ENCODE data around the gene SFI1. TPM values are rescaled to one million over a fixed set of nuclear protein-coding genes. Genes with fewer than 3 reads are reported as not detected.
A peak's percentile ranks its signal among the peaks of the same experiment; 100 is the strongest.

Gene SFI1
- total and polyA plus RNA-seq, 7 donors: 6.5 to 40.9 (median 17.5) TPM

DNA sequence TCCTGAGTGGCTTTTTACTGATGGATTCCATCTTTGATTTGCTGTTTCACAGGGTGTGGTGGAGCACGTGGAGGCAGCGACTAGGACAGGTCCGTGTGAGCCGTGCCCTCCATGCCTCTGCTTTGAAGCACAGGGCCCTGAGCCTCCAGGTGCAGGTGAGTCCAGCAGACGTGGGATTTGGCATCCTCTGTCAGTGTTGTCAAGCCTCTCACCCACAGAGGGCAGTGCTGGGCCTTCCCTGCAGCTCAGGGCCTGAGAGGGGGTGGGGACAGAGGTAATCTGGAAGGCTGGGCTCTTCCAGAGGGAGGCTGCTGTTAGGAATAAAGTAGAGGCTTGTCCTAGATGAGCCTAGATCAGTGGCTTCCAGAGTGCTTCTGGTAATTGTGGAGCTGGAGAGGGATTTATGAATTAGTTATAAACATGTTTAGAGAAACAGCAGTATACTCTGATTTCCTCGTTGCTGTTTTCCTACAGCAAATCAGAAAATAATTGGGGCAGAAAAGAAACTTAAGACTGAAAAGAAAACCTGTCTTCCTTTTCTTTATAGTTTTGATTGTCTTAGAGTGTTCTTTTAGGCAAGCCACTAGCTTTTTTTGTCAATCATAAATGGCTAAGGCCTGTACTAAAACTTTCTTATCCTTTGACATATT lies 65.0 kb downstream of the SFI1 start:
- Histone ChIP-seq H3K9me3 (no peaks in the 10 kb centered on the region), H3K4me3 (no peak overlapping the region), H3K36me3 (peaks cover 0 to 7% (median 0%) of the 10 kb centered on the region in 4 donors), H3K27ac (peak overlapping the region in 2 of 4 donors; percentile 27 to 44), H3K4me1 (peaks cover 0 to 8% (median 5%) of the 10 kb centered on the region in 4 donors), H3K27me3 (no peaks in the 10 kb centered on the region)
- DNase-seq: peak; percentile 87
- intact Hi-C loops (cut with DNase I): loop anchor here (1.0 to 2.0 kb wide), 2 partner anchors 69 to 73 kb away; no protein-coding TSS in a partner anchor
- TF ChIP-seq, protein P1, sequence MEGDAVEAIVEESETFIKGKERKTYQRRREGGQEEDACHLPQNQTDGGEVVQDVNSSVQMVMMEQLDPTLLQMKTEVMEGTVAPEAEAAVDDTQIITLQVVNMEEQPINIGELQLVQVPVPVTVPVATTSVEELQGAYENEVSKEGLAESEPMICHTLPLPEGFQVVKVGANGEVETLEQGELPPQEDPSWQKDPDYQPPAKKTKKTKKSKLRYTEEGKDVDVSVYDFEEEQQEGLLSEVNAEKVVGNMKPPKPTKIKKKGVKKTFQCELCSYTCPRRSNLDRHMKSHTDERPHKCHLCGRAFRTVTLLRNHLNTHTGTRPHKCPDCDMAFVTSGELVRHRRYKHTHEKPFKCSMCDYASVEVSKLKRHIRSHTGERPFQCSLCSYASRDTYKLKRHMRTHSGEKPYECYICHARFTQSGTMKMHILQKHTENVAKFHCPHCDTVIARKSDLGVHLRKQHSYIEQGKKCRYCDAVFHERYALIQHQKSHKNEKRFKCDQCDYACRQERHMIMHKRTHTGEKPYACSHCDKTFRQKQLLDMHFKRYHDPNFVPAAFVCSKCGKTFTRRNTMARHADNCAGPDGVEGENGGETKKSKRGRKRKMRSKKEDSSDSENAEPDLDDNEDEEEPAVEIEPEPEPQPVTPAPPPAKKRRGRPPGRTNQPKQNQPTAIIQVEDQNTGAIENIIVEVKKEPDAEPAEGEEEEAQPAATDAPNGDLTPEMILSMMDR (IDR thresholded peaks at IDR 0.05): peak; percentile 53 to 80 (median 78)
- peak in 1 of 4 donors; percentile 52 for TF ChIP-seq POLR2AphosphoS5 (IDR thresholded peaks at IDR 0.05)
- no peak for TF ChIP-seq EP300 (IDR thresholded peaks at IDR 0.05)
- WGBS, 2 donors: 15 to 50% methylated on average over 6 of the region's 6 CpGs

- H3K4me3 ChIP-seq: no peak overlapping the region
- H3K36me3 ChIP-seq: peaks cover 0 to 7% (median 0%) of the 10 kb centered on the region in 4 donors
- no peak for TF ChIP-seq EP300 (IDR thresholded peaks at IDR 0.05)
- no peak for TF ChIP-seq POLR2A (IDR thresholded peaks at IDR 0.05)
- TF ChIP-seq, protein P1 (IDR thresholded peaks at IDR 0.05): no peak
- TF ChIP-seq POLR2AphosphoS5 (IDR thresholded peaks at IDR 0.05): no peak
- no peaks in the 10 kb centered on the region for H3K9me3 ChIP-seq
- 94 to 99% methylated on average over 2 of the region's 2 CpGs for WGBS, 2 donors
- peaks cover 0 to 8% (median 5%) of the 10 kb centered on the region in 4 donors for H3K4me1 ChIP-seq
- peak overlapping the region in 2 of 4 donors; percentile 27 to 44 for H3K27ac ChIP-seq
- DNase-seq: no peak
- intact Hi-C loops (cut with DNase I): loop anchor here (1.0 to 2.0 kb wide), 2 partner anchors 69 to 72 kb away; no protein-coding TSS in a partner anchor
- no peaks in the 10 kb centered on the region for H3K27me3 ChIP-seq
These were observed 65.6 kb downstream of the SFI1 start for GRCh38 chr22:31561970-31562369.

DNA sequence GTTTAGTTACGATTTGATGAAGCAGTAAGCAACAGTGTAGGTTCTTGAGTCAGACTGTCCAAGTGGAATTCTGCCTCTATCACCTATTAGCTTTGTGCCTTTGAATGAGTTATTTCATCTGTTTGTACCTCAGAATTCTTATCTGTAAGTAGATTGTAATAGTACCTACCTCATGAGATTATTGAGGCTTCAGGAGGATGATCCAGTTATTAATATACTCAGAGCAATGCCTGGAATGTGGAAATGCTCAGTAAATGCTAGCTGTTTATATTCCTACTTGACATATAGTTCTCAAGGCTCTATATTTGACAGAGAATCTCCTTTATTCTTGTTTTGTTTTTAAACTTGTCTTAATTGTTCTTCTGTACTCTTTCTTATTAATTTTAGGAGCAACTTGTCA lies 70.1 kb downstream of the SFI1 start:
- H3K36me3 ChIP-seq: peaks cover 0 to 10% (median 0%) of the 10 kb centered on the region in 4 donors
- peaks cover 0 to 3% (median 2%) of the 10 kb centered on the region in 4 donors for H3K4me1 ChIP-seq
- no peak for TF ChIP-seq EP300 (IDR thresholded peaks at IDR 0.05)
- no peak for TF ChIP-seq POLR2A (IDR thresholded peaks at IDR 0.05)
- TF ChIP-seq POLR2AphosphoS5 (IDR thresholded peaks at IDR 0.05): no peak
- intact Hi-C loops (cut with DNase I): no loop called here
- no peaks in the 10 kb centered on the region for H3K27me3 ChIP-seq
- H3K27ac ChIP-seq: no peak overlapping the region
- 88 to 97% methylated on average over 1 of the region's 1 CpG for WGBS, 2 donors
- H3K4me3 ChIP-seq: no peak overlapping the region
- no peak for DNase-seq
- H3K9me3 ChIP-seq: no peaks in the 10 kb centered on the region

- Histone ChIP-seq H3K27me3 (no peaks in the 10 kb centered on the region), H3K4me3 (no peak overlapping the region), H3K4me1 (no peaks in the 10 kb centered on the region), H3K27ac (no peak overlapping the region), H3K36me3 (peaks cover 0 to 10% (median 0%) of the 10 kb centered on the region in 4 donors), H3K9me3 (no peaks in the 10 kb centered on the region)
- WGBS, 2 donors: 91 to 95% methylated on average over 1 of the region's 1 CpG
- TF ChIP-seq POLR2A (IDR thresholded peaks at IDR 0.05): no peak
- TF ChIP-seq EP300 (IDR thresholded peaks at IDR 0.05): no peak
- TF ChIP-seq POLR2AphosphoS5 (IDR thresholded peaks at IDR 0.05): no peak
- TF ChIP-seq, protein P1 (IDR thresholded peaks at IDR 0.05): no peak
- no peak for DNase-seq
- intact Hi-C loops (cut with DNase I): no loop called here
These were observed 70.9 kb downstream of the SFI1 start for GRCh38 chr22:31567196-31567595.

DNA sequence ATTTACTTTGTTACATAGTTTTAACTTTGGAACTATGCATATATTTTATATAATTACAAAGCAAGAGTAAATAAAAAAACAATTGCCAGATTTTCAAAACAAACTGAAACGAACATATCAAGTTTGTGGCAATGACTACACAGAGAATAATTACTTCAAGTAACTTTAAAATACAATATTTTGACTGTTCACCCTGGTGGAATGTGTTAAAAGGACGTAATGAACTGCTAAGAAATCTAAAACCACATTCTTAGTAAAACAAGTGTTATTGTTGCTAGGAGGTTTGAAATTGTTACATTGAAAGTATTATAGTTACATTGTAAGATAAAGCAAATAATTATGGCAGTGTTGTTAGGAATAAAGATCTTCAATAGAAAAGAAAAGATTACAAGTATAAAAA lies 71.4 kb downstream of the SFI1 start:
- H3K9me3 ChIP-seq: no peaks in the 10 kb centered on the region
- no peak overlapping the region for H3K4me3 ChIP-seq
- TF ChIP-seq POLR2A (IDR thresholded peaks at IDR 0.05) (no peak), EP300 (IDR thresholded peaks at IDR 0.05) (no peak), POLR2AphosphoS5 (IDR thresholded peaks at IDR 0.05) (no peak)
- TF ChIP-seq, protein P1 (IDR thresholded peaks at IDR 0.05): no peak
- no peaks in the 10 kb centered on the region for H3K4me1 ChIP-seq
- no peak overlapping the region for H3K27ac ChIP-seq
- intact Hi-C loops (cut with DNase I): no loop called here
- peaks cover 0 to 9% (median 0%) of the 10 kb centered on the region in 4 donors for H3K36me3 ChIP-seq
- H3K27me3 ChIP-seq: no peaks in the 10 kb centered on the region
- no peak for DNase-seq
- 79 to 93% methylated on average over 2 of the region's 2 CpGs for WGBS, 2 donors
